Measurements from ENCODE around the gene LRP6. TPM values are rescaled to one million over a fixed set of nuclear protein-coding genes. Genes with fewer than 3 reads are reported as not detected.

The LRP6 gene
- total and polyA plus RNA-seq, 2 of the 13 experiments (the other 11 are each of a cell fraction or from before 2014, with no cell fraction given), result 33.8 to 42.0 TPM

- no peak overlapping the region for H3K4me3 ChIP-seq (replicated peaks in 1 of 3; ENCODE audit: insufficient read depth in 1 of 3, low read depth in 2 of 3, low read length in 3 of 3)
- H3K4me1 ChIP-seq (ENCODE audit: insufficient read depth, low read length), result peaks cover 25% of the 10 kb centered on the region
- BruUV-seq (replicated peaks), result no TSS peak
- H3K4me2 ChIP-seq (ENCODE audit: low read depth, low read length), result no peak overlapping the region
- no peak for TF ChIP-seq KAT2B (IDR thresholded peaks at IDR 0.05; ENCODE audit: borderline replicate concordance, low read depth, low read length)
- no peaks in the 10 kb centered on the region for H3K9me3 ChIP-seq (ENCODE audit: low read length)
- H3K27me3 ChIP-seq (ENCODE audit: control insufficient read depth in 1 of 2, insufficient read depth in 2 of 2, low read length in 2 of 2), result no peaks in the 10 kb centered on the region
- no peak overlapping the region for H2AFZ ChIP-seq (ENCODE audit: low read length)
- 94% methylated on average over 5 of the region's 5 CpGs for WGBS (ENCODE audit: low lambda C conversion rate)
- peaks cover 11 to 61% of the 10 kb centered on the region in 2 experiments for H3K36me3 ChIP-seq (replicated peaks in 1 of 2; ENCODE audit: control insufficient read depth in 1 of 2, insufficient read depth in 2 of 2, low read length in 2 of 2)
- no peak overlapping the region for H3K9ac ChIP-seq (ENCODE audit: insufficient read depth, low read depth, low read length)
- H4K20me1 ChIP-seq (ENCODE audit: insufficient read depth, low read length), result no peaks in the 10 kb centered on the region
- ChIA-PET CTCF (ENCODE audit: low intra/inter-chr PET ratio, low total read pairs) (no interaction called here), POLR2A (no interaction called here)
- in situ Hi-C loops (cut with HindIII; ENCODE audit: extremely low pct_ligation_motif_present, low pct_unique_long_range_greater_than_20kb) (no loop called here), intact Hi-C loops (cut with micrococcal nuclease; ENCODE audit: unreplicated experiment) (no loop called here)
- H3K79me2 ChIP-seq (ENCODE audit: insufficient read depth, low read length), result no peaks in the 10 kb centered on the region
- FAIRE-seq (no peak), ATAC-seq (no peak), DNase-seq (ENCODE audit: low spot score) (no peak)
- no peak overlapping the region for H3K27ac ChIP-seq (ENCODE audit: extremely low read length, insufficient read depth, low read length)
These were observed 145.8 kb downstream of the LRP6 start for GRCh38 chr12:12121061-12121460.

GRCh38 chr12:12116677-12117076 is 150.2 kb downstream of the LRP6 start:
- Histone ChIP-seq H3K36me3 (replicated peaks in 1 of 2; ENCODE audit: control insufficient read depth in 1 of 2, insufficient read depth in 2 of 2, low read length in 2 of 2) (peaks cover 6 to 22% of the 10 kb centered on the region in 2 experiments), H3K9ac (ENCODE audit: insufficient read depth, low read depth, low read length) (no peak overlapping the region), H3K27me3 (ENCODE audit: control insufficient read depth in 1 of 2, insufficient read depth in 2 of 2, low read length in 2 of 2) (no peaks in the 10 kb centered on the region), H3K27ac (ENCODE audit: extremely low read length, insufficient read depth, low read length) (no peak overlapping the region), H3K4me3 (replicated peaks in 1 of 3; ENCODE audit: insufficient read depth in 1 of 3, low read depth in 2 of 3, low read length in 3 of 3) (no peak overlapping the region), H3K4me2 (ENCODE audit: low read depth, low read length) (no peak overlapping the region), H3K79me2 (ENCODE audit: insufficient read depth, low read length) (no peaks in the 10 kb centered on the region), H3K4me1 (ENCODE audit: insufficient read depth, low read length) (peaks cover 25% of the 10 kb centered on the region), H3K9me3 (ENCODE audit: low read length) (no peaks in the 10 kb centered on the region), H4K20me1 (ENCODE audit: insufficient read depth, low read length) (no peaks in the 10 kb centered on the region), H2AFZ (ENCODE audit: low read length) (no peak overlapping the region)
- TF ChIP-seq ZFP36 (IDR thresholded peaks at IDR 0.05; ENCODE audit: borderline replicate concordance, low read depth, low read length, partially characterized antibody), result no peak
- no peak for TF ChIP-seq CTCF (CRISPR knock-in tag; IDR thresholded peaks at IDR 0.05)
- no peak for TF ChIP-seq ZNF296 (CRISPR knock-in tag; conservative IDR thresholded peaks at IDR 0.05)
- TF ChIP-seq, protein P1, sequence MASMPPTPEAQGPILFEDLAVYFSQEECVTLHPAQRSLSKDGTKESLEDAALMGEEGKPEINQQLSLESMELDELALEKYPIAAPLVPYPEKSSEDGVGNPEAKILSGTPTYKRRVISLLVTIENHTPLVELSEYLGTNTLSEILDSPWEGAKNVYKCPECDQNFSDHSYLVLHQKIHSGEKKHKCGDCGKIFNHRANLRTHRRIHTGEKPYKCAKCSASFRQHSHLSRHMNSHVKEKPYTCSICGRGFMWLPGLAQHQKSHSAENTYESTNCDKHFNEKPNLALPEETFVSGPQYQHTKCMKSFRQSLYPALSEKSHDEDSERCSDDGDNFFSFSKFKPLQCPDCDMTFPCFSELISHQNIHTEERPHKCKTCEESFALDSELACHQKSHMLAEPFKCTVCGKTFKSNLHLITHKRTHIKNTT (CRISPR knock-in tag; IDR thresholded peaks at IDR 0.05), result no peak
- no peak for TF ChIP-seq ZMYM2 (CRISPR knock-in tag; IDR thresholded peaks at IDR 0.05)
- TF ChIP-seq ZC3H4 (CRISPR knock-in tag; IDR thresholded peaks at IDR 0.05; ENCODE audit: borderline replicate concordance), result no peak
- TF ChIP-seq, protein P2, sequence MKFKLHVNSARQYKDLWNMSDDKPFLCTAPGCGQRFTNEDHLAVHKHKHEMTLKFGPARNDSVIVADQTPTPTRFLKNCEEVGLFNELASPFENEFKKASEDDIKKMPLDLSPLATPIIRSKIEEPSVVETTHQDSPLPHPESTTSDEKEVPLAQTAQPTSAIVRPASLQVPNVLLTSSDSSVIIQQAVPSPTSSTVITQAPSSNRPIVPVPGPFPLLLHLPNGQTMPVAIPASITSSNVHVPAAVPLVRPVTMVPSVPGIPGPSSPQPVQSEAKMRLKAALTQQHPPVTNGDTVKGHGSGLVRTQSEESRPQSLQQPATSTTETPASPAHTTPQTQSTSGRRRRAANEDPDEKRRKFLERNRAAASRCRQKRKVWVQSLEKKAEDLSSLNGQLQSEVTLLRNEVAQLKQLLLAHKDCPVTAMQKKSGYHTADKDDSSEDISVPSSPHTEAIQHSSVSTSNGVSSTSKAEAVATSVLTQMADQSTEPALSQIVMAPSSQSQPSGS (CRISPR knock-in tag; IDR thresholded peaks at IDR 0.05), result no peak
- TF ChIP-seq TEF (CRISPR knock-in tag; IDR thresholded peaks at IDR 0.05), result no peak
- TF ChIP-seq ZBTB44 (CRISPR knock-in tag; IDR thresholded peaks at IDR 0.05), result no peak
- in situ Hi-C loops (cut with HindIII; ENCODE audit: extremely low pct_ligation_motif_present, low pct_unique_long_range_greater_than_20kb), result no loop called here
- 91% methylated on average over 2 of the region's 2 CpGs for WGBS (ENCODE audit: low lambda C conversion rate)
- DNase-seq (ENCODE audit: low spot score) (no peak), ATAC-seq (no peak), FAIRE-seq (no peak)
- POLR2A ChIA-PET, result no interaction called here
- BruUV-seq (replicated peaks), result no TSS peak
- intact Hi-C loops (cut with micrococcal nuclease; ENCODE audit: unreplicated experiment), result no loop called here
- CTCF ChIA-PET (ENCODE audit: low intra/inter-chr PET ratio, low total read pairs), result no interaction called here

All from HepG2 (cell line).